HG03175 (cell line): ENCODE measurements around the gene PRIMA1.

Experiments used
- ATAC-seq: cut with Tn5 transposase; IDR thresholded peaks from one replicate; pipeline ENCODE4 v1.9.1; 2021; ENCODE audit warnings: mild to moderate bottlenecking, moderate library complexity; ENCODE audit not compliant: unreplicated experiment

PRIMA1 gene

DNA sequence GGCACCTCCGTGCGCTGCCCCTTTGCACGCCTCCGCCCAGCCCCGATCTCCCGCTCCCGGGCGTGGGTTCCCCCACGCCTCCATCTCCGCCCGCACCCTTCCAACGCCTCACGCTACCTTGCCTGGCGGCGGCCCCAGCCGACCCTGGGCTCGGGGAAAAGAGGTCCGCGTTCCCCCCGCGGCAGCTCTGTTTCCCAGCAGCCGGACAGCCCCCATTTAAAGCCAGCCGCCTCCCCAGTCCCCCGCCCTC is at the start of gene PRIMA1:
PRIMA1 (minus strand) TSS at position 193 of the 250 bp plus-strand sequence. CDS start 767 bp downstream, outside the sequence.
- ATAC-seq: no peak

GRCh38 chr14:93834699-93835371 is 46.5 kb upstream of the PRIMA1 start:
- ATAC-seq: no peak

DNA sequence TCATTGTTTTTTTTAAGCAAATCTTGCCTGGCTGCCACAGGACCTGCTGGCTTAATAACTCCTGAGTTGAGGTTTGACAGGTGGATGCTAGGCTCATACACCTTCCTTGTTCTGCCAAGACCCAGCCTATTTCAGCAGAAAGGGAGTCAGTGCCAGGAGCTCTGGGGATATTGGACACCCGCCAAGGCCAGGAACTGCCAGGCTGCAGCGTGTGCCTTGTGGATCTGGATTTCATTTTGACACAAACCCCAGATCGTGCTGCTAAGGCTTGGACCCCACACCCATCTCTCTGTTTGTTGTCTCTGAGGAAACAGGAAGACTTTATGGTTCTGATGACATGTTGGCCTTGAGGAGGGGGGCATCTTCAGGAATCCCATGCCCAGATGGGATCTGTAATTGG is 44.4 kb upstream of the PRIMA1 start:
- ATAC-seq: no peak

- ATAC-seq: no peak
Observed at GRCh38 chr14:93832081-93832480, 43.8 kb upstream of the PRIMA1 start.

- no peak for ATAC-seq
Observed at GRCh38 chr14:93830753-93831461, 42.6 kb upstream of the PRIMA1 start.

DNA sequence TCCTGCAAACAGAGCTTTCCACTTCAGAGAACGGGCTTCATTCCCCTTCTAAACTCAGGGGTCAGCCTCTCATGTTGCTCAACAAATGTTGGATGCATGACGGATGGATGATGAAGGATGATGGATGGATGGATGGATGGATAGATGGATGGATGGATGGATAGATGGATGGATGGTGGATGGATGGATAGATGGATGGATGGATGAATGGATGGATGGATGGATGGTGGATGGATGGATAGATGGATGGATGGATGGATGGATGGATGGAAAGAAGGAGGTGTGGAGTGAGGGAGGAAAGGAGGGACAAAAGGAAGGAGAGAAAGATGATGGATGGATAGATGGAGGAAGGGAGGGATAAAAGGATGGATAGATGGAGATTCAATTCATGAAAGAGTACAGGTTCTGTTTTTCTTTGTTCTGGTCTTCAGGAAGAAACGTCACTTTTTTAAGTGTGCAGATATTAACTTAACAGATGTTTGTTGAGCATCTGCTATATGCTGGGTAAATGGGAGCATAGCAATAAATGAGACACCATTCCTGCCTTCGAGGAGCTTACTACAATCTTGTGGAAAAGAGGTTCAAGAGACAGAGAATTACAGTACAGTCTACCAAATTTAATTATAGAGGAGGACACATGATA is 41.7 kb upstream of the PRIMA1 start:
- ATAC-seq: no peak

- no peak for ATAC-seq
Observed at GRCh38 chr14:93825235-93825553, 36.9 kb upstream of the PRIMA1 start.

GRCh38 chr14:93824518-93825234 is 36.4 kb upstream of the PRIMA1 start:
- no peak for ATAC-seq

DNA sequence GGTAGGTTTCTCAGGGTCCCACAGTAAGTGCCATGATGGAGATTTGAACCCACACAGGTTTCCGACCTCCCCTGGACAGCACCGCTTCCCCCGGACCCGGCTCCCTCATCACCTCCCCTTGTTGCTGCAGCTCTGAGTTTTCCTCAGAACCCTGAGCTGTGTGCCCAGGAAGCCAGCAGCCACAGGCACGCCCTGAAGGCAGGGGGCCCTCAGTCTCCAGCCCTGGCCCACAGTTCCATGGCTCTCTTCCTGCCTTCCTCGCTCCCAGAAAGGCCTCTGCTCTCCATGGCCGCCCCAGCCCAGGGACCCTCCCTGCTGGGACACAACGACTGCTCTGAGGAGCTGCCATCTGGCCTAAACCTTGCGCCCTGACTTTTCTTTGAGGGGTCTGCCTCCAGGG is 35.8 kb upstream of the PRIMA1 start:
- no peak for ATAC-seq

GRCh38 chr14:93821051-93821450 is 32.8 kb upstream of the PRIMA1 start:
- no peak for ATAC-seq

DNA sequence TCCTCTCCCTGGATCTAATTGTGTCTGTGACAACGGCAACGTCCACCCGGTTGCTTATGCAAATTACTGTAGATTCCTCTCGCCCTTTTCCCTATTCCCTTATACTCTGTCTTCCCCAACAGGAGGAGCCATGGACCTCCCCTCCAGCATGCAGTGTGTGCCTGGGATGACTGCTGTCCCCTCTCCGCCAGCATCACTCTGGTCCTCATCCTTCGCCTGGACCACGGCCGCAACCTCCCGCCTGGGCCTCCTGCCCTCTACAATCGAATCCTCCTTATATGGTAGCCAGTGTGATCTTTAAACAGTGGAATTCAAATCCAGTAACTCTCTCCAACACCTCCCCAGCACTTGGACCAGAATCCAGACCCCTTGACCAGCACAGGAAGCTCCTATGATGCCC is 30.6 kb upstream of the PRIMA1 start:
- ATAC-seq: no peak

DNA sequence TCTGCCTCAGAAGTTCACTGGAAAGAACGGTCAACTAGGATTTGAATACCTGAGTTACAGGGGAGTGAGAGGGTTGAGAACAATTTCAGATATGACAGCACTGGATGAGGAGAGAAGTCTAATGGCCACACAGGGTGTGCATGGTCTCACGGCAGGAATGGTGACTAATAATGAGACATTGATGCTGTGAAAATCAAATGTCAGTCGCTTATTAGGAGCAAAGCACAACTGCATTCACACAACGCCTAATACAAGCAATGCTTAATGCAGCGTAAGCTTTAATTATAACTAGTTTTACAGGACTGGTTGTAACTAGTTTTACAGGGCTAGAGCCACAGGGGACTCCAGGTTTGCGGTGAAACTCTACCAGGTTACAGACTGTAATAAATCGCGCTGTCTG is 23.4 kb upstream of the PRIMA1 start:
- no peak for ATAC-seq

GRCh38 chr14:93811020-93811419 is 22.7 kb upstream of the PRIMA1 start:
- ATAC-seq: no peak

- ATAC-seq: peak; percentile 70
Observed at GRCh38 chr14:93809491-93810420, 21.5 kb upstream of the PRIMA1 start.

DNA sequence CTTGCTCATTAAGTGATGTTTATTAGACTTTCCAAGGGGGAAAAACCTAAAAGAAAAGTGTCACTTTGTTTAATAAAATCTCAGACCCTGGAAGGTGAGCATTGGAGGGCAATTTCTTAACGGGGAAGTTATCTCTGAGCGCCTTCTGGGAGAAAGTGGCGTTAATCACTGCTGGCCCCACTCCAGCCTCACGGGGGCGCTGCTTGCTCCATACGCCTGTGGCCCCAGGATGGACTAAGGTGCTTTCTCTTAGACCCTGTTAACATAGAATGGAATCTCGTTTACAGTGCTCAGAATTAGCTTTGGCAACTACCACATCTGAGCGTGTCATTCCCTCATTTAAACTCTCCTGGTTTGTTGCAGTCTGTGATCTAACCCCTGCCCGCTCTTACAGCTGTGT is 16.4 kb upstream of the PRIMA1 start:
- no peak for ATAC-seq

DNA sequence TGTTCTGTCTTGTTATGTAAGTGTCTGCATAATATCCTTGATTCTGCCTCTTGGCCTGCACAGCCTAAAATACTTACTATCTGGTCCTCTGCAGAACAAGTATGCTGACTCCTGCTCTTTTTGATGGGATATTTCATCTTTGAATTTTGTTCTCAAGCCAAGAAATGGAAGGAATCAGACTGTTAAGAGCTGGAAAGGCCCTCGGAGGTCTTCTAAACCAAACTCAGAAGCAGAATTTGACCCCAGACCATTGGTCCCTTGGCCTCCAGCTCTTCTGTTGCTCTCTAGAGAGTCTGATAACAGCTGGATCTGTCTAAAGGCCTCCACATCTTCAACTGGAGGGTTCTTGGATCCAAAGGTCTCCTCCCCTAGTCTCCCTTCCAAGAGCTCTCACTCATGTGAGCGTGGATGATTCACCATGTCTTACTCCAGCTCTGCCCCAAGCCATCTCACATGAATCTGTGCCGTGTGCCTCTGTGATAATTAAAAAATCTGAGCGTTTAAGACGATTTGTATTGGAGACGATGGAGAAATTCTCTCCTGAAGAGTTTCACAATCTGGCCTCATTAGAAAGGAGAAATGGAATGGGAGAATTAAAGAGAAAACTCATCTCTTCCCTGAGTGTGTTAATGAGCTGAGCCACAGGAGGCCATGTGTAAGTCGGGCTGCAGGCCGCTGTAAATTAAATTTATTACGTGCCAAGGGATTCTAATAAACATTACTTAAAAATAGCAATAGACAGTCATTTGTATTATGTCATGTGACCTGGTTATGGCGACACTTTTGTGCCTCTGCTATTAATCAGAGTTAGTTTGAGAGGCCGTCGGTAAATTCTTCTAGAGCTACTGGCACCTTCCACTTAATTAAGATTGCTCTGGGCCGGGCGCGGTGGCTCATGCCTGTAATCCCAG is 15.4 kb upstream of the PRIMA1 start:
- ATAC-seq: no peak

GRCh38 chr14:93799989-93800921 is 12.0 kb upstream of the PRIMA1 start:
- ATAC-seq: no peak

DNA sequence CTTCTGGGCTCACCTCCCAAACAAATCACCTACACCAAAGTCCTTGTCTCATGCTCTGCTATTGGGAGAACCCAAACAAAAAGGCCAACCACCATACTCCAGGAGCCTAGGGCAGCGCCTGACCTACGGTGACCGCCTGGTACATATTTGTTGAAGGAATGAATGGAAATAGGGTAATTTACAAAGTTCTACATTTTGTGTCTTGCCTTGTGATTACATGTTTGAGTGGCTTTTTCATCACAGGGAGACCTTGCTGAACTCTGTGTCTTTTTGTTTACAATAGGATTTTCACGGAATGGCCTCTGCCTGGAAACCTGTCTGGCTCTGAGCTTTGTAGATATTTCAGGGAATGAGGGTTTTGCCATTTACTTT is 11.3 kb upstream of the PRIMA1 start:
- no peak for ATAC-seq

- ATAC-seq: no peak
Observed at GRCh38 chr14:93797536-93797935, 9.3 kb upstream of the PRIMA1 start.
